Stimulated activated CD8-positive, alpha-beta memory T cell treated with anti-CD3 and anti-CD28 coated beads, Interleukin-12 subunit alpha, Interleukin-12 subunit beta, amount 100 ng/mL, for 24 hours (primary cell): ENCODE results near the gene FBN2.
"Not testable (repeated sequence)": the region's sequence is repeated elsewhere in the genome, so short reads cannot be mapped to it uniquely, and the experiment has no call there.

ENCODE experiments used
- DNase-seq: peaks from one replicate; pipeline ENCODE4 v3.0.0-alpha.2; 2020; ENCODE audit errors: extremely low read depth

The FBN2 gene

DNA sequence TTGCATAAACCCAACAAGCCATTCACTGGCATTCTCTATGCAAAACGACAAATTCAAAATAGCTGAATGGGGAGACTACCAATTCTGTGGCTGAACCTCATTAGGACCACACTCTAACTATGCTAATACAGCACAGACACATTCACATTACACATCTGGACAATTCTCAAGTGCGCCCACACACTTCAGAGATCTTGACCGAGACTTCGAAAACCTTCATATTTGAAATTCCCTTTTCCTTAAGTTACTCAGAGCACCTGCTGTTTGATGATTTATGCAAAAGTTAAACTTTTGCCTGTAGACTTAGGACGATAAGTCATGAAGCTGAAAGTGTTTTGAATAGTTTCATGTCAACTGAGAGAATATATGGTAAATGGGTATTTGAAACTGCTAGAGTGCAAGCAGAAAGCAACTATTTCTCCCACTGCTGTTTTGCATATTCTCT lies 111.9 kb downstream of the FBN2 start:
- no peak for DNase-seq

DNA sequence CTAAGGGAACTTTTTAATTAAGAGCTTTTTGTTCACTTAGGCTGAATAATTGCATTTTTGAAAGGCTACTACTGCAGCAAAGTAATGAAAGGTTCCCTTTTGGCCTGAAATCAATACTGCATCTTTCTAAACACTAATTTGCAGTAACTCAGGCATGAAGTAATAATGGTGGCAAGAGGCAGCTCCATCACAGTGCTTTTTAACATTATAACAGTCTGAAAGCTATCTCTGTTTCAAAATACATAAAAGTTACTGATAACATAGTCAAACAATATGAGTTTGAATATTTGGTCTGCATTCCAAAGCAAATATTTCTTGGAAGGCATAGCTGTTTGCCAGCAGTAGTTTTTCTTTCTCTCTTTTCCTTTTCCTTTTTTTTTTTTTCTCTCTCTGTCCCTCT lies 113.4 kb downstream of the FBN2 start:
- DNase-seq = no peak

- DNase-seq = no peak
These were observed 115.4 kb downstream of the FBN2 start for GRCh38 chr5:128422612-128423011.

DNA sequence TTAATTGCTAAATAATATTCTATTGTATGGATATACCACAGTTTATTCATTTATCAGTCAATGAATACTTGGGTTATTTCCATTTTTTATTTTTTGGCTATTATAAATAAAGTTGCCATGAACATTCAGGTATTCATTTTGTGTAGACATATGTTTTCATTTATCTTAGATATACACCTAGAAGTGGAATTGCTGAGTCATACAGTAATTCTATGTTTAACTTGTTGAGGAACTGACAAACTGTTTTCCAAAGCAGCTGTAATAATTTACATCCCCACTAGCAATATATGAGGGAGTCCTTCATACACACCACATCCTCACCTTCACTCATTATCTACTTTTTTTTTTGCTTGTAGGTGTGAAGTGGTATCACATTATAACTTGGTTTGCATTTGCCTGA lies 123.6 kb downstream of the FBN2 start:
- no peak for DNase-seq

GRCh38 chr5:128413356-128413755 lies 124.7 kb downstream of the FBN2 start:
- no peak for DNase-seq

- DNase-seq = no peak
These were observed 125.7 kb downstream of the FBN2 start for GRCh38 chr5:128412145-128412930.

- DNase-seq = no peak
These were observed 128.8 kb downstream of the FBN2 start for GRCh38 chr5:128409166-128409800.

GRCh38 chr5:128408622-128409021 lies 129.4 kb downstream of the FBN2 start:
- DNase-seq = no peak

GRCh38 chr5:128407944-128408343 lies 130.1 kb downstream of the FBN2 start:
- DNase-seq = no peak

DNA sequence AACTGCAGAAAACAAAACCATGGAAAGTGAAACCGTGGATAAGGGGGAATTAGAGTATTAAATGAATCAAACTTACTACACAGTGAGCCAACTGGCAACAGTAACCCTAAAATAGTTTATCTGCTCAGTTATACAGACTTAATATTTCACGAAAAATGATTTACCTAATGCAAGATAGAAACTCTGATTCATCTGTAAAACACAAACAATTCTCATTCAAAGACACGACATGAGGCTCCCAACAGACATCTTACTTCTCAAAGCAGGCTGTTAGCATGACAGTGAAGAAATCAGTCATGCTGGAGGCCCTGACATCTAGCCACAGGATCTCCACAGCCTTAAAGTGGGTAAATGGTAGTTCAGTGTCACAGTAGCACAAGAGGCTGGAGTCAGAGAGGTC lies 131.2 kb downstream of the FBN2 start:
- DNase-seq = no peak

DNA sequence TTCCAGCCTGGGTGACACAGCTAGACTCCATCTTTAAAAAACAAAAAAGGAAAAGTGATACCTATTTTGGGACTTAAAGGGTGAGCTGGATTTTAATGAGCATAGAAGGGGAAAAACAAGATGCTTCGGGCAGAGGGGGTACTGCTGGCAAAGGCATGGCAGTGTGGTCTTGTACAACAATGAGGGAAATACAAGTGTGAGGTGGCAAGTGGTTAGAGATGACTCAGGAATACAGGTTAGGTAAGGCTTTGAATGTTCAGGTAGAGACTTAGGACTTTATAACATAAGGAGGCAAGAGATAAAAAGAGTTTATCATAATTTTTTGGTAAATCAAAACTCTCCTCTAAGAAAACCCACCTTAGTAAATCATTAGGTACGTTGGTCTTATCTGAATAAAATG lies 132.9 kb downstream of the FBN2 start:
- DNase-seq = no peak

GRCh38 chr5:128403333-128403732 lies 134.7 kb downstream of the FBN2 start:
- DNase-seq = no peak

GRCh38 chr5:128402506-128402905 lies 135.5 kb downstream of the FBN2 start:
- no peak for DNase-seq

DNA sequence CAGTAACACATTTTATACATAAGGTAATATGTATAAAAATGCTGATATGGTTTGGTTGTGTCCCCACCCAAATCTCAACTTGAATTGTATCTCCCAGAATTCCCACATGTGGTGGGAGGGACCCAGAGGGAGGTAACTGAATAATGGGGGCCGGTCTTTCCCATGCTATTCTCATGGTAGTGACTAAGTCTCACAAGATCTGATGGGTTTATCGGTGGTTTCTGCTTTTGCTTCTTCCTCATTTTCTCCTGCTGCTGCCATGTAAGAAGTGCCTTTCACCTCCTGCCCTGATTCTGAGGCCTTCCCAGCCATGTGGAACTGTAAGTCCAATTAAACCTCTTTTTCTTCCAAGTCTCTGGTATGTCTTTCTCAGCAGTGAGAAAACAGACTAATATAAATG lies 137.3 kb downstream of the FBN2 start:
- DNase-seq = not testable (repeated sequence)

GRCh38 chr5:128399111-128399510 lies 138.9 kb downstream of the FBN2 start:
- no peak for DNase-seq

DNA sequence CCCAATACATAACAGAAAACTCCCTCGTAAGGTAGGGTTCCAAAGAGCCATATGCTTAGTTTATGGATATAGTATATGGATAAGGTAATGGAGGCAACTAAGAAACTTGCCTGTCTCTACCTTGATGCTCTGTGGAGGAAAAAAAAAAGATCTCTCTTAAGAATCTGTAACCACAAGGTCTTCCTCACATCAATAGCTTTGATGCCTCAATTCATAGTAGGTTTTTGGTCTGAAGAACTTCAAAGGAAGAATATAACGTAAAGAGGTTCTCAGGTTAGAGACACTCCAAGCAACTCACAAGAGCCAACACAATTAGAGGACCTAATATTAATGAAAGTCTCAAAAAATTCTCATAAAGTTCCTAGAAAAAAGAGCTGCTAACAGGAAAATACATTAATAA lies 140.2 kb downstream of the FBN2 start:
- DNase-seq = no peak

DNA sequence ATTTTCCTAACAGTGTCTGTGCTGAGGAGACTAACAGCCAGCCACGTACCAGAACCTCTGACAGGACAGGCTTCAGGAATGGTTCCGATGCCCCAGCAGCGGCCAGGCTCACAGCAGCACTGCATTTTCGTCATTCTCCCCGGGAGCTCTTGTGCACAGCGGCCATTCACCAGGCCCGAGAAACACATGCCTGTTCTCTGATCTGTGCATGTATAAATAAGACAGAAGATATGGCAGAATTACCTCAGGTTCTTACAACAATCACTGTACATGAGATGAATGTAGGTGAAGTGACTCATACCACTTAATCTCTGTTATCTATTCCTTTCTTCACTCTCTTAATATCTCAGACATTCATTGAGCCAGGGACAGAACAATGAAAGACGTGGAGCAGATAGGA lies 143.0 kb downstream of the FBN2 start:
- DNase-seq = no peak

DNA sequence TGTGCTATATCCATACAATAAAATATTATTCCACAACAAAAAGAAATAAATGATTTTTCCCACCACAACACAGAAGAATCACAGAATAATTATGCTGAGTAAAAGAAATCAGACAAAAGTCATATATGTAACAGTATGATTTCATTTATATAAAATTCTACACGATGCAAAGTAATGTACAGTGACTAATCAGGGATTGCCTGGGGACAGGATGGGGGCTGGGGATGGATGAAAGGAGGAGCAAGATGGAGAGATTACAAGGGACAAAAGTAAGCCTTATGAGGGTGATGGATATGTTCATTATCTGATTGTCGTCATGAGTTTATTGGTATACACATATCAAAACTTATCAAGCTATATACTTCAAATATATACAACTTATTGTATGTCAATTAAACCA lies 154.0 kb downstream of the FBN2 start:
- no peak for DNase-seq

DNA sequence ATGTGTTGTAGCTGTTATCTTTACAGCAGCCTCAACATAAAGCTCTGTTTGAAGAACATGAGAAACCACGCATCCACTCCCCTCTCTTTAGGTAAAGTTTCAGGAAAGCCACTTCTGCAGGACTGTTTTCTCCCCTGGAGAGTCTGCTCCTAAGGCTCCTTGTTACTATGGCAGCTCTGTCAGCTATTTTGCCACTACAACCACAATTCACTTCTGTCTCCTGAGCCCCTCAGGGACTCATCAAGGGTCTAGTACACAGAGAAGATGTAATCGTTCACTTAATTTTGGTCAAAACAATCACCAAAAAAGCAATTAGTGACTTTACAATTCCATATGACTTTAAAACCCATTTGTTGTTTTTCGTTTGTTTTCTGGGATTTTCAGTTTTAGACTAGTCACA lies 157.7 kb downstream of the FBN2 start:
- no peak for DNase-seq

- no peak for DNase-seq
These were observed 159.4 kb downstream of the FBN2 start for GRCh38 chr5:128378632-128379031.

DNA sequence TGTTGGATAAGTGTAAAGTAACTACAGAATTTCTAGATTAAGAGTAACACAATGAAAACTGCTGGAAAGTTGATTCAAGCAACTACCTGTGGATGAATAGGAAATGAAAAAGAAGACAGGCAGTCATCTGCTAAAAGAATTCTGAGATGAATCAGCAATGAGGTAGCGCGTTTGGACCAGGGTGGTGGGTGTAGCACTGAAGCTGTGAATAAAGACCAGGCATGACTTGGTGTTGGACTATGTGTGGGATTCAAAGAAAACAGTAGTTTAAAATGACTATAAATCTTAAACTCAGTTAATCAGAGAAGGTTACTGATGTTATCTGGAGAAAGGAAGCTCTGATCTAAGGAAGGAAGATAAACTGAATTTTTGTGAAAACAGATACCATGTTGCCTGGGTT lies 159.8 kb downstream of the FBN2 start:
- no peak for DNase-seq

GRCh38 chr5:128376577-128376976 lies 161.5 kb downstream of the FBN2 start:
- no peak for DNase-seq

- DNase-seq = no peak
These were observed 171.9 kb downstream of the FBN2 start for GRCh38 chr5:128366147-128366546.

DNA sequence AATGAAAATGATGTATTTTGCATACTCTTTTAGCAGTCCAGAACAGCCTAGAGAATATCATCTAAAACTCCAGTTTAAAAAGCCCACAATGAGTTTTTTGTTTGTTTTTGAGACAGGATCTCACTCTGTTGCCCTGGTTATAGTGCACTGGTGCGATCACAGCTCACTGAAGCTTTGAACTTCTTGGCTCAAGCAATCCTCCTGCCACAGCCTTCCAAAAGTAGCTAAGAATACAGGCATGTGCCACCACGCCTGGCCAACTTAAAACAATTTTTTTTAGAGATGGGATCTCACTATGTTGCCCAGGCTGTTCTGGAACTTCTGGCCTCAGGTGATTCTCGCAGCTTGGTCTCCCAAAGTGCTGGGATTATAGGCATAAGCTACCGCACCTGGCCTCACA lies 175.7 kb downstream of the FBN2 start:
- no peak for DNase-seq
